ENCODE results near the gene CASK. TPM values are rescaled to one million over a fixed set of nuclear protein-coding genes. Genes with fewer than 3 reads are reported as not detected.

Gene CASK
- polyA plus RNA-seq, 3 donors: 53.2 to 56.8 (median 55.7) TPM

- no peak for DNase-seq (ENCODE audit: low read depth in 3 of 3, low spot score in 2 of 3)
Measured at GRCh38 chrX:41591906-41592305, 331.4 kb downstream of the CASK start.

GRCh38 chrX:41590641-41591040 lies 332.7 kb downstream of the CASK start:
- DNase-seq (ENCODE audit: low read depth in 3 of 3, low spot score in 2 of 3): no peak

GRCh38 chrX:41589634-41590270 lies 333.6 kb downstream of the CASK start:
- DNase-seq (ENCODE audit: low read depth in 3 of 3, low spot score in 2 of 3): no peak

DNA sequence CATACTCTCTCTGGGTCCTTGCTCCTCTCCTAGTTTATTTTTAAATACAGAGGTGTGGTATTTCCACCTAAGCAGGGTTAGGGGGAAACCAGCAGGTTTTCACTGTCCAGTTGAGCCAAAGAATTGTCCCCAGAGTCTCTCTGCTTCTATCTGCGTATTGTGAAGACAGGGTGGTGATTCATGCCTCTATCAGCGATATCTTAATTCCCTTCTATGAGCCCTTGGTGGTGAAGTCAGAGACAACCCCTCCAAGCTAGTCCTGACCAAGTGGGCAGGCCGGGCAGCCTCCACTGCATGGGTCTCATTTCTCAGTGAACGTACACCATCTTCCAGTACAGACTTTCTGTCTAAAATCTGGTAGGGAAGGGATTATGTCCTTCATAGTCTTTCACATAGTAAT lies 335.1 kb downstream of the CASK start:
- DNase-seq (ENCODE audit: low read depth in 3 of 3, low spot score in 2 of 3): no peak

- no peak for DNase-seq (ENCODE audit: low read depth in 3 of 3, low spot score in 2 of 3)
Measured at GRCh38 chrX:41580423-41581064, 342.8 kb downstream of the CASK start.

- DNase-seq (ENCODE audit: low read depth in 3 of 3, low spot score in 2 of 3): no peak
Measured at GRCh38 chrX:41563876-41564275, 359.5 kb downstream of the CASK start.

DNA sequence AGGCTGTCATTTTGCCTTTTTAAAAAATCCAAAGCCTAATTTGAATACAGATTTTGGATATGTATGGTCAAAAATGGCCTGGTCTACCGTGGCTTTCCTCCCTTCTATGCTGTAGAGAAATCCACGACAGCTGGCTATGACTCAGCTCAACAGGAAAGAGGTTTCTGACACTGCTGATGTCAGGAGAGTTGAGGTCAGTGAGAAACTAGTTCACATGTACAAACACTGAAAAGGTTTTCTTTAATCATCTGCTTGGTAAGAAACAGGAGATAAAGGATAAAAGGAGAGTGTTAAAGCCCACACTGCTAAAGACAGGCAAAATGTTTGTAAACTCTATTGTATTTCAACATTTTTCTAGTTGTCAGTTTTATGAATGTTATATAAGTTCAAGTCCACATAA lies 362.3 kb downstream of the CASK start:
- no peak for DNase-seq (ENCODE audit: low read depth in 3 of 3, low spot score in 2 of 3)

GRCh38 chrX:41559235-41560052 lies 363.9 kb downstream of the CASK start:
- DNase-seq (ENCODE audit: low read depth in 3 of 3, low spot score in 2 of 3): no peak

DNA sequence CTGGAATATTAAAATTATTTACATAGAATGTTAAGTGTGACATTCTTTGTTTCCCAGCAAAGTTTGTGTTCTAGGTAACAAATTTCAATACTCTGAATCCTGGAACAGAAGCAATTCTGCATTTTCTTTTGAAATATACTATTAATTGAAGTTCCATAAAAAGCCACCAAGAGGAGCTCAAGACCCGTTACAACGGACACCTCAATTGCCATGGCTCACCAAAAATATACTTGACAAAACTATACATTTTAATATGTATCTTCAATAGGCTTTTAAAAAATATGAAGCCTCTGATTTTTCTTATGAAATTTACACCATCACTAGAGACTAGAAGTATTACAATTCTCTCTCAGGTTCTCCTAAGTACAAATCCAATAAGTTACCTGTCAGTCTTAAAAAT lies 364.8 kb downstream of the CASK start:
- DNase-seq (ENCODE audit: low read depth in 3 of 3, low spot score in 2 of 3): no peak

- DNase-seq (ENCODE audit: low read depth in 3 of 3, low spot score in 2 of 3): no peak
Measured at GRCh38 chrX:41556958-41557357, 366.4 kb downstream of the CASK start.

DNA sequence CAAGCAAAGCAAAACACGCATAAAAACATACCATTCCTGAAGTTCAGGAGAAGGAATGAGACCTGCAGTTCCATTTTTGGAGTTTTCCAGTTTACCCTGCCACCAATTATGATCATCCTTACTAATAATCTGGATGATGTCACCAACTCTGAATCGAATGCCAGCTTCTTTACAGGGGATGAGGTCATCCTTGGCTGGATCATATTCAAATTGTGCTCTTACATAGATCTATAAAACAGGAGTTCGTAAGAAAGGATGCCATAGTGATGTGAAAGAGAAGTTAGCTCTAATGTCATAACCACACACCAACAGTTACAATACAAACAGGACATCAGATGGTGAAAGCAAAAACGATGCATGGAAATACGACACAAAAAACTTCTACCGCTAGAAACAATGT lies 369.7 kb downstream of the CASK start:
- DNase-seq (ENCODE audit: low read depth in 3 of 3, low spot score in 2 of 3): no peak

DNA sequence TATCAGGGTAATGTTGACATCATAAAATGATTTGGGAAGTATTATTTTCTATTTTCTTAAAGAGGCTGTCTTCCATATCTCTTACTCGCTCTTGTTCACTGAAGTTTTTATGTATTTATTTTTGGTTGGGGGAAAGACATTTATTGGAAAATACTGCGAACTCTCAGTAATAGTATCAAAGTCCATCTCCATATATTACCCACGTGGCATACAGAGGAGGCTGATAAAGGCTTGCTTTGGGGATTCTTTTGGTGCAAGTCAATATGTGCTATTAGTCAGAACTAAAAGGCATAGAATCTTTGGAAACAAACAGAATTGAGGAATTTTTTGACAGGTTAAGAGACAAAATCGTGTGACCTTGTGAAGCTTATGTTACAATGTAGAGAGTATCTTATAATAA lies 374.9 kb downstream of the CASK start:
- DNase-seq (ENCODE audit: low read depth in 3 of 3, low spot score in 2 of 3): no peak

- DNase-seq (ENCODE audit: low read depth in 3 of 3, low spot score in 2 of 3): no peak
Measured at GRCh38 chrX:41543668-41544067, 379.7 kb downstream of the CASK start.

DNA sequence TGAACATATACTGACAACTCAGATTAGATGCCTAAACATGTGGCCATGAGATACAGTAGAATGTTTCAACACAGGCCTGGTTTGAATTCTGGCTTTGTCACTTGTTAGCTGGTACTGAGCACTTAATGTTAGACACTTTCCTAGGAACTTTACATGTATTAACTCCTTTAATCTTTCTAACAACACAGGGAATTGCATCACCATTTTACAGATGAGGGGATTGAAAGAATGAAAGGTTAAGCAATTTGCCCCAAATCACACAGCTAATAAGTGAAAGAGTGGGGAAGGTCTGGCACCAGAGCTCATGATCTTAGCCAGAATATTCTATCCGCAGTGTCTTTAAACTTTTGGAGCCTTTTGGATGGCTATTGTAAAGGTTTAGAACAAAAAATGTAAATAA lies 380.3 kb downstream of the CASK start:
- no peak for DNase-seq (ENCODE audit: low read depth in 3 of 3, low spot score in 2 of 3)

DNA sequence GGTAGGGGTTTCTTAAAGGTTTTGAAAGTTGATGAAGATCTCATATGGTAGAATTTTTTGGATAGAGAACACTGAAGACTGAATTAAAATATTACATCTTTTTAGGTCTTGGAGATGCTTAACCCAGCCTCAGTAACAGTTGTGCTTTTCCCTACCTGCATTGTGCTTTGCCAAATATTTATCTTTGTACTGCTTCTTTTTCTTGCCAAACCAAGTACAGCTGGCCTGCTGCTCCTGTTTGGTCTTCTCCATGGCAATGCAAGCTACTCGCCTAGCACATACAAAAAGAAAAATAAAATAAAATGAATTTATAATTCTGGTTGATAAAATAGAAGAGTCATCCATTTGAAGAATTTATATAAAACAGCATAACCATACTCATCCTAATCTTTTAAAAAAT lies 380.8 kb downstream of the CASK start:
- DNase-seq (ENCODE audit: low read depth in 3 of 3, low spot score in 2 of 3): no peak

GRCh38 chrX:41542135-41542534 lies 381.2 kb downstream of the CASK start:
- no peak for DNase-seq (ENCODE audit: low read depth in 3 of 3, low spot score in 2 of 3)

DNA sequence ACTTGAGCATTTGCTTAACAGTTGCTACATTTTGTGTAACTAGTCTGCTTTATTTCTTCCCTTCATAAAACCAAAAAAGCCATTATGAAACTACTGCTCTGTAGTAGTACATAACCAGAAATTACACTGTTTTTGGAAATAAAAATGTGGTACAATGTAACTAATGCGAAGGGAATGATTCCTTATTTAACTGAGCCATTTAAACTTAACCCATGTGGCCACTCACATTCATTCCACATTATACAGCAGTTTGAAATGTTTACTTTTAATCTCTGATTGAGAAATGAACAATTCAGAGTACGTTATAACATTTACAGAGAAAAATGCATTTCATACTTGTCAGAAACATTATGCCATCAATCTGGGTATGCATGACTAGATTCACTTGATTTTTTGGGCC lies 382.0 kb downstream of the CASK start:
- no peak for DNase-seq (ENCODE audit: low read depth in 3 of 3, low spot score in 2 of 3)

DNA sequence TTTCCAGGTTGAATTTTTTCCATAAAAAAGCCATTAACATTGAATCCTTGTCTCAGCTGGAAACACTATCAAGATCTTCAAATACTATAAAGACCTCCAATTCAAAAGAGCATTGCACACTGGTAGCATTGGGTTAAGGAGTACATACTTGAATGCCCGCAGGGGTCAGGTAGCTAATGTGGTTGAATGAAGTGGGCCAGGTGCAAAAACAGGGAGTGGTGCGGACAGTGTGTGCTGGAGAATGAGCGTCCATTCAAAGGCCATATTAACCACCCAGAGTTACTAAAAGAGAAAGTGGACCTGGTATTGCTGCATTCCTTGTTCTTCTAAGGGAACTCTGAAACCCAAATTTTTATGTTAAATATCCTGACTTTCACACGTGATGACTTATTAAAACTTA lies 384.6 kb downstream of the CASK start:
- no peak for DNase-seq (ENCODE audit: low read depth in 3 of 3, low spot score in 2 of 3)

DNA sequence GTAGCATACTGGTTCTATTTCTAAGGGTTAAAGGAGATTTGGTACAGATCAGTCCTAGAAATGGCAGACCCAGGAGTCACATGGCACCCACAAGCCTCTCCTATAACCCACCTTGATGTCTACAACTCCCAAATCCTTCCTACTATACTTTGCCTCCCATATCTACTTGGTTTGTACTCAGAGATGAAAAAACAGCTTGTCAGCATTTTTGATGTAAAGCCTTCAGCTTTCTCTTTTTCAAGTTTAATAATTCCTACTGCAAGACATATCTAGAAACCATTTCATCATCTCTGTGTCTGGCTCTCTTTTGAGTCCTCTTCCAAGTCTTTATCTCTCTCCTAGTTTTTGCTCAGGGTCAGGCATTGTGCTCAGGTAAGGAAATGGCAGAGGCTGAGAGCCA lies 393.3 kb downstream of the CASK start:
- no peak for DNase-seq (ENCODE audit: low read depth in 3 of 3, low spot score in 2 of 3)

- DNase-seq (ENCODE audit: low read depth in 3 of 3, low spot score in 2 of 3): no peak
Measured at GRCh38 chrX:41529221-41529620, 394.1 kb downstream of the CASK start.

DNA sequence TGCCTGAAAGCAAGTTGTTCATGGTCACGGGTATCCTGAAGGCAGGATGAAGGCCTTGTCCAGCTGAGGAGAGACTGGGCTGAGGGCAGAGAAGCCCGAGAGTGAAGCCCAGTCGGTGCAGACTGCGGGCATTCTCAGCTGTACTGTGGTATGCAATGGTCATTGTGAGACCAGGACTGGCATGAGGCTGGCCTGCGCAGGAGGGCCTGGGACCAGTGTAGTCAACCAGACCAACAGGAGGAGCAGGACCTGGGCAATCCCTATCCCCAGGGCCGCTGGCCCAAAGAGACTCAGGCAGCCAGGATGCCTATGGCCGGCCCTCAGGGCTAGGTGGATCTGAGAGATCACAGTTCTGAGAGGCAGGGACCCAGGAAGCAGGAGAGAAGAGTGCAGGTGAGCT lies 394.6 kb downstream of the CASK start:
- DNase-seq (ENCODE audit: low read depth in 3 of 3, low spot score in 2 of 3): no peak

- DNase-seq (ENCODE audit: low read depth in 3 of 3, low spot score in 2 of 3): no peak
Measured at GRCh38 chrX:41526925-41527324, 396.4 kb downstream of the CASK start.

Data from right renal cortex interstitium (tissue), 3 donors.